CD8-positive, alpha-beta memory T cell (primary cell): ENCODE data around the gene FBXW7. TPM values are rescaled to one million over a fixed set of nuclear protein-coding genes. Genes with fewer than 3 reads are reported as not detected.

ENCODE experiments used
- CTCF ChIA-PET: fragments of 350-600 bp; sonication (Branson Sonifier 250); formaldehyde crosslinking; loops from one replicate; lab custom pipeline; 2021; ENCODE audit warnings: antibody characterized with exemption; lab: Charles Lee
- POLR2A ChIA-PET: fragments of 350-600 bp; sonication (Branson Sonifier 250); formaldehyde crosslinking; loops from one replicate; lab custom pipeline; 2021; ENCODE audit warnings: antibody characterized with exemption; lab: Charles Lee
- DNase-seq, 5 donors: peaks; one replicate each; pipeline versions ENCODE4 v3.0.0 to v3.0.0-alpha.2; 2020 to 2022; ENCODE audit warnings: mixed read lengths in 1 of 5
- H3K27ac ChIP-seq: one replicate; pipeline ENCODE4 v1.7.0; 2013; ENCODE audit warnings: low read depth, mild to moderate bottlenecking, low read length, moderate library complexity
- H3K27me3 ChIP-seq: 2 replicates; pipeline ENCODE4 v1.7.0; 2013; ENCODE audit warnings: low read length, mild to moderate bottlenecking; ENCODE audit not compliant: insufficient read depth, poor library complexity, severe bottlenecking
- H3K36me3 ChIP-seq: 2 replicates; pipeline ENCODE4 v1.7.0; 2013; ENCODE audit warnings: mild to moderate bottlenecking, low read length, moderate library complexity; ENCODE audit not compliant: insufficient read depth
- H3K4me1 ChIP-seq: 2 replicates; pipeline ENCODE4 v1.7.0; 2013; ENCODE audit warnings: mild to moderate bottlenecking, low read length, moderate library complexity; ENCODE audit not compliant: insufficient read depth
- H3K4me3 ChIP-seq: 2 replicates; pipeline ENCODE4 v1.7.0; 2013; ENCODE audit warnings: mild to moderate bottlenecking, low read length
- H3K9me3 ChIP-seq: 2 replicates; pipeline ENCODE4 v1.7.0; 2013; ENCODE audit warnings: mild to moderate bottlenecking, low read length
- H3K27ac Mint-ChIP-seq, 8 donors: one replicate each; pipeline ENCODE4 v1.8.0; 2020 to 2021; ENCODE audit warnings: mixed read lengths in 8 of 8, mild to moderate bottlenecking in 6 of 8, inconsistent platforms in 3 of 8, moderate library complexity in 3 of 8
- H3K27me3 Mint-ChIP-seq, 2 donors: one replicate each; pipeline ENCODE4 v1.8.0; 2020 to 2021; ENCODE audit warnings: mixed read lengths in 2 of 2, mild to moderate bottlenecking in 1 of 2, moderate library complexity in 1 of 2
- H3K36me3 Mint-ChIP-seq, 3 donors: one replicate each; pipeline ENCODE4 v1.8.0; 2020 to 2021; ENCODE audit warnings: mixed read lengths in 3 of 3, inconsistent platforms in 1 of 3, mild to moderate bottlenecking in 1 of 3
- H3K4me1 Mint-ChIP-seq, 3 donors: one replicate each; pipeline ENCODE4 v1.8.0; 2020 to 2021; ENCODE audit warnings: mixed read lengths in 3 of 3, inconsistent platforms in 1 of 3, mild to moderate bottlenecking in 1 of 3
- H3K4me3 Mint-ChIP-seq, 7 donors: one replicate each; pipeline ENCODE4 v1.8.0; 2020 to 2021; ENCODE audit warnings: mixed read lengths in 7 of 7, mild to moderate bottlenecking in 6 of 7, moderate library complexity in 4 of 7, inconsistent platforms in 2 of 7
- H3K9me3 Mint-ChIP-seq, 5 donors: one replicate each; pipeline ENCODE4 v1.8.0; 2020 to 2022; ENCODE audit warnings: mixed read lengths in 5 of 5, mild to moderate bottlenecking in 3 of 5, moderate library complexity in 2 of 5, inconsistent platforms in 1 of 5
- polyA plus RNA-seq: library from polyadenylated mRNA; unstranded; fragments of 300-500 nt; fragmentation: Illumina TruSeq; gene quantifications from one replicate; pipeline ENCODE4 v1.2.3, GENCODE V29; 2021
- total RNA-seq, 2 experiments: library from RNA; stranded (reverse); gene quantifications; one replicate each; pipeline ENCODE4 v1.2.3, GENCODE V29; 2021

Gene FBXW7
- total and polyA plus RNA-seq, 3 experiments from 2014 or later: 42.7 to 54.3 (median 46.6) TPM

DNA sequence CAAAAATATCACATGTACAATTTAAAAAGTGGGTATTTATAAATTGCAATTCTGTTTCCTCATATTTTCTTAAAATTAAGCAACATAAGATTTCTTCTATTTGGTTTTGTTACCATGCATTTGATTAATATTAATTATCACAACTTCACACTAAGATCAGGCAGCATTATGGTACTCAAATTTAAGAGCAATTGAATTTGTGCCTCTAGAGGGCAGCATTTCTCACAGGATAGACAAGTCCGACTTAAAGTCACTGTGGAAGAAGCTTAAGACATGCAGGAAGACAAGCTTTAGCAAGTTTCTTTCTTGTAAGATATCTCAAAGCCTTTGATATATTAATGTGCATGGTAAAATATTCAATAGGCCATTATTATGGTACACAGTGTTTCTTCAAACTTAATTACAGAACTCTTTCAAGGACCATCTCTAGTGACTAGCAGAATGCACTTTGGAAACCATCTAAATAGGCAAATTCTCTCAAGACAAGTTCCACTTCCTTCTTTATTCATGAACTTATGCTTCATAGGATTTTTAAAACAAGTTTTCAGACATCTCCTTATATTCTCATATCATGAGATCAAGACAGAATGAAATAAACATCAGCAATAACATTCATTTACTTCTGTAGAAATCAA lies 35.0 kb downstream of the FBXW7 start:
- H3K4me3 ChIP-seq: no peak overlapping the region
- DNase-seq: peak; percentile 15 to 73 (median 63)
- no peak overlapping the region for H3K4me3 Mint-ChIP-seq
- peaks cover 0 to 1% (median 0%) of the 10 kb centered on the region in 3 donors for H3K36me3 Mint-ChIP-seq
- no peaks in the 10 kb centered on the region for H3K9me3 ChIP-seq
- H3K9me3 Mint-ChIP-seq: no peaks in the 10 kb centered on the region
- H3K27me3 ChIP-seq: no peaks in the 10 kb centered on the region
- POLR2A ChIA-PET: interaction anchor here (1.0 to 3.7 kb wide), 2 partner anchors 35 to 139 kb away, joined by 5 to 14 read pairs; partner anchors contain the start of gene FBXW7
- no peaks in the 10 kb centered on the region for H3K36me3 ChIP-seq
- peaks cover 27 to 63% (median 54%) of the 10 kb centered on the region in 3 donors for H3K4me1 Mint-ChIP-seq
- no peak overlapping the region for H3K27ac ChIP-seq
- peaks cover 5% of the 10 kb centered on the region for H3K4me1 ChIP-seq
- H3K27ac Mint-ChIP-seq: peak overlapping the region in 3 of 8 donors; percentile 8 to 54 (median 18)
- no peaks in the 10 kb centered on the region for H3K27me3 Mint-ChIP-seq
- CTCF ChIA-PET: interaction anchor here (0.6 to 13.0 kb wide), 39 partner anchors 10 to 304 kb away, joined by 3 to 172 read pairs (median 4); partner anchors contain the start of genes FBXW7 and TMEM154

DNA sequence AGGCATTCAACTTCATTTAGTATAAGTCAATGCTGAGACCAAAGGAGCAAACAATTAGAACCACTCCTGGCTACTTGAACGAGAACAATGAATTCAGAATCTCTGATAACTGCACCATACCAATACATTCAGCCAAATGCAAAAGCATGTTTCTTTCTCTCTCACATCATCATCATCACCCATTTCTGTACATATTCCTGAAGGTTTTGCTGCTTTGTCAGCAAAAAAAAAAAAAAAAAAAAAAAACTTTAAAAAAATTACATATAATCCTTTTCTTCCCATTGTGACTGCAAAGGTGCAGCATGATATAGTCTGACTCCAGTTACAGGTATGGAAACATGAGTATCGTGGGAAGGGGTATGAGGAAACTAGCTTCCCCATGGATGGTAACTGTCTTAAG lies 35.6 kb downstream of the FBXW7 start:
- Histone ChIP-seq H3K36me3 (no peaks in the 10 kb centered on the region), H3K4me1 (peaks cover 5% of the 10 kb centered on the region), H3K27me3 (no peaks in the 10 kb centered on the region), H3K9me3 (no peaks in the 10 kb centered on the region), H3K4me3 (no peak overlapping the region), H3K27ac (no peak overlapping the region)
- Mint-ChIP-seq H3K36me3 (peaks cover 0 to 1% (median 0%) of the 10 kb centered on the region in 3 donors), H3K27ac (no peak overlapping the region), H3K27me3 (no peaks in the 10 kb centered on the region), H3K9me3 (no peaks in the 10 kb centered on the region), H3K4me1 (peaks cover 33 to 69% (median 60%) of the 10 kb centered on the region in 3 donors), H3K4me3 (no peak overlapping the region)
- DNase-seq: no peak
- POLR2A ChIA-PET: interaction anchor here (1.0 to 3.7 kb wide), 2 partner anchors 36 to 140 kb away, joined by 5 to 14 read pairs; partner anchors contain the start of gene FBXW7
- CTCF ChIA-PET: interaction anchor here (0.9 to 13.0 kb wide), 18 partner anchors 9 to 304 kb away, joined by 3 to 172 read pairs (median 7); partner anchors contain the start of gene FBXW7

DNA sequence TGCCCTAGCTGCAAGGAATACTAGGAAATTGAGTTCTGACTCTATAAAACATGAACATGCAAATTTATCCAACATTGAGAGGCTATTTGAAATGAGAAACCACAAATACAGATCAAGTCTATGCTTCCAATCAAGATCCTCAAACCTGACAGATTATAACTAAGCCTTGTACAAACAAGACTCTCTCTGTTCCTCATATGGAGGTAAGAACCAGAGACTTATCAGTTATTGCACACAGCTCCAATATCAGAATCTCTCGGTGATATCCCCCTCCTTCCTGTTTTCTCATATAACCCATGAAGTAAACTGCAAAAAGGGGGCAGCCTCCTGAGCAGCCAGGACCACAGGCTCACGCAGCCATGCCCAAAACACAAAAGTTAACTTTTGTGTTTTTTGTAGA lies 36.5 kb downstream of the FBXW7 start:
- Histone ChIP-seq H3K9me3 (no peaks in the 10 kb centered on the region), H3K27ac (no peak overlapping the region), H3K27me3 (no peaks in the 10 kb centered on the region), H3K4me1 (peaks cover 5% of the 10 kb centered on the region), H3K36me3 (no peaks in the 10 kb centered on the region), H3K4me3 (no peak overlapping the region)
- Mint-ChIP-seq H3K4me3 (no peak overlapping the region), H3K27ac (peak overlapping the region in 1 of 8 donors; percentile 66), H3K9me3 (no peaks in the 10 kb centered on the region), H3K36me3 (peaks cover 0 to 3% (median 1%) of the 10 kb centered on the region in 3 donors), H3K27me3 (no peaks in the 10 kb centered on the region), H3K4me1 (peaks cover 33 to 69% (median 62%) of the 10 kb centered on the region in 3 donors)
- DNase-seq: no peak
- CTCF ChIA-PET: interaction anchor here (1.6 to 13.0 kb wide), 4 partner anchors 12 to 236 kb away, joined by 5 to 172 read pairs (median 10); partner anchors contain the start of gene FBXW7
- POLR2A ChIA-PET: interaction anchor here (0.6 kb wide), 1 partner anchor 46 kb away, joined by 3 read pairs; no protein-coding TSS in a partner anchor

DNA sequence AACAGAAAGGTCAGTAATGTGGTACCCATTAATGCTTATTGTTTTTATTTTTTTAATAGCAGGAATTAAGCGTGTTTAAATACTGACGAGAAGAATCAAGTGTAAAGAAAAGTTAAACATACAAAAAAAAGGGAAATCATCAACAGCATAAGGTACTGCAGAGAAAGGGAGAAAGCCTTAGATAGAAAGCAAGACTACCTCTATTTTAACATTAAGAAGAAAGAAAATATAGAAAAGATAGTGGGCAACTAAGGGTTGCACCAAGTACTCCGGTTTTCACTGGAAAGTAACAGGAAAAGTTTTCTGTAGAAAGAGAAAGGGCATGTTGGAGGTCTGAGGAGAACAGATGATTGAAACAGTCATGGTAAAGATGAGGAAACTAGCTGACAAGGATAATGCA lies 41.9 kb downstream of the FBXW7 start:
- CTCF ChIA-PET: interaction anchor here (1.0 to 13.0 kb wide), 2 partner anchors 37 to 147 kb away, joined by 3 to 172 read pairs; no protein-coding TSS in a partner anchor
- Histone ChIP-seq H3K27me3 (no peaks in the 10 kb centered on the region), H3K36me3 (no peaks in the 10 kb centered on the region), H3K4me3 (no peak overlapping the region), H3K9me3 (no peaks in the 10 kb centered on the region), H3K27ac (no peak overlapping the region), H3K4me1 (peaks cover 2% of the 10 kb centered on the region)
- Mint-ChIP-seq H3K27ac (no peak overlapping the region), H3K4me3 (no peak overlapping the region), H3K36me3 (peaks cover 0 to 14% (median 7%) of the 10 kb centered on the region in 3 donors), H3K9me3 (no peaks in the 10 kb centered on the region), H3K27me3 (no peaks in the 10 kb centered on the region), H3K4me1 (peaks cover 47 to 80% (median 79%) of the 10 kb centered on the region in 3 donors)
- no peak for DNase-seq
- POLR2A ChIA-PET: no interaction called here

- Histone ChIP-seq H3K27ac (no peak overlapping the region), H3K4me1 (peaks cover 19% of the 10 kb centered on the region), H3K4me3 (no peak overlapping the region), H3K27me3 (no peaks in the 10 kb centered on the region), H3K36me3 (no peaks in the 10 kb centered on the region), H3K9me3 (no peaks in the 10 kb centered on the region)
- H3K27ac Mint-ChIP-seq: no peak overlapping the region
- H3K4me1 Mint-ChIP-seq: peaks cover 50 to 82% (median 75%) of the 10 kb centered on the region in 3 donors
- ChIA-PET POLR2A (no interaction called here), CTCF (interaction anchor here (1.7 kb wide), 1 partner anchor 11 kb away, joined by 5 read pairs; no protein-coding TSS in a partner anchor)
- DNase-seq: no peak
- H3K27me3 Mint-ChIP-seq: no peaks in the 10 kb centered on the region
- H3K36me3 Mint-ChIP-seq: peaks cover 0 to 6% (median 5%) of the 10 kb centered on the region in 3 donors
- H3K4me3 Mint-ChIP-seq: no peak overlapping the region
- no peaks in the 10 kb centered on the region for H3K9me3 Mint-ChIP-seq
Measured at GRCh38 chr4:152488246-152488645, 47.6 kb downstream of the FBXW7 start.

DNA sequence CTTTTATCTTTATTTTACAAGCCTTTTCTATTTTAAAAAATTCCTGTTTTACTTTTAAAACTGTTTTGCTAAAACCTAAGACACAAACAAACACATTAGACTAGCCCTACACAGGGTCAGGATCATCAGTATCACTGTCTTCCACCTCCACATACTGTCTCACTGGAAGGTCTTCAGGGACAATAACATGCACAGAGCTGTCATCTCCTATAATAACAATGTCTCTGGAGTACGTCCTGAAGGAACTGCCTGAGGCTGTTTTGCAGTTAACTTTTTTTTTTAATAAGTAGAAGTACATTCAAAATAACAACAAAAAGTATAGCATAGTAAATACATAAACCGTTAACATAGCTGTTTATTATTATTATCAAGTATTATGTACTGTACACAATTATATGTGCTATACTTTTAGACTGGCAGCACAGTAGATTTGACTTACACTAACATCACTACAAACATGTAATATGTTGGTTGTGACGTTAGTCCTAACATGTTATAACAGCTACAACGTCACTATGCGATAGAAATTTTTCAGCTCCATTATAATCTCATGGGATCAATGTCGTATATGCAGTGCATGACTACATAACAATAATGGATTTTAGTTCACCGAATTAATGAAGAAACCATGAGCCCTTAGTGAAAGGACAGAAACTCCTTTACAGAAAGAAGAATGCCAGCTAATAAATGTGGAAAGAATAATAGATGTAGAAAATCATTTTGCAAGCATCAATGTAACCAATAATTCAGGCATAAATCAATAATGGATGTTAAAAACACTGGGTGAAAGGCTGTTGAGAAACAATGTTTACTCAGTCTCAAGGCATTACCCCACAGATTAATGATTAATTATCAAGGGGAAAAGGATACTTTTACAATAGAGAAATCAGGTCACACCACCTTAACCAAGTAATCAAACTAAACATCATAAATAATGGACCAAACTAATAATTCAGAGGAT lies 49.2 kb downstream of the FBXW7 start:
- no peak overlapping the region for H3K4me3 Mint-ChIP-seq
- Histone ChIP-seq H3K36me3 (no peaks in the 10 kb centered on the region), H3K4me1 (peaks cover 19% of the 10 kb centered on the region), H3K9me3 (no peaks in the 10 kb centered on the region), H3K27ac (no peak overlapping the region), H3K4me3 (no peak overlapping the region), H3K27me3 (no peaks in the 10 kb centered on the region)
- peaks cover 52 to 77% (median 72%) of the 10 kb centered on the region in 3 donors for H3K4me1 Mint-ChIP-seq
- peaks cover 0 to 3% (median 2%) of the 10 kb centered on the region in 3 donors for H3K36me3 Mint-ChIP-seq
- H3K9me3 Mint-ChIP-seq: no peaks in the 10 kb centered on the region
- H3K27ac Mint-ChIP-seq: peak overlapping the region in 3 of 8 donors; percentile 33 to 87 (median 70)
- CTCF ChIA-PET: interaction anchor here (1.1 to 1.7 kb wide), 2 partner anchors 12 to 14 kb away, joined by 3 to 5 read pairs; no protein-coding TSS in a partner anchor
- no peak for DNase-seq
- H3K27me3 Mint-ChIP-seq: no peaks in the 10 kb centered on the region
- POLR2A ChIA-PET: interaction anchor here (1.0 kb wide), 1 partner anchor 157 kb away, joined by 4 read pairs; no protein-coding TSS in a partner anchor

- DNase-seq: peak in 3 of 5 donors; percentile 30 to 60 (median 50)
- ChIA-PET POLR2A (interaction anchor here (1.0 kb wide), 1 partner anchor 158 kb away, joined by 4 read pairs; no protein-coding TSS in a partner anchor), CTCF (interaction anchor here (1.1 kb wide), 1 partner anchor 15 kb away, joined by 3 read pairs; no protein-coding TSS in a partner anchor)
- Mint-ChIP-seq H3K4me1 (peaks cover 44 to 76% (median 67%) of the 10 kb centered on the region in 3 donors), H3K4me3 (peak overlapping the region in 5 of 7 donors; percentile 10 to 60 (median 31)), H3K27ac (peak overlapping the region in 7 of 8 donors; percentile 1 to 87 (median 64)), H3K36me3 (peaks cover 2 to 11% (median 7%) of the 10 kb centered on the region in 3 donors), H3K27me3 (no peaks in the 10 kb centered on the region), H3K9me3 (no peaks in the 10 kb centered on the region)
- H3K36me3 ChIP-seq: no peaks in the 10 kb centered on the region
- no peaks in the 10 kb centered on the region for H3K9me3 ChIP-seq
- H3K27me3 ChIP-seq: no peaks in the 10 kb centered on the region
- H3K4me3 ChIP-seq: no peak overlapping the region
- H3K4me1 ChIP-seq: peaks cover 19% of the 10 kb centered on the region
- no peak overlapping the region for H3K27ac ChIP-seq
Measured at GRCh38 chr4:152485726-152486276, 50.1 kb downstream of the FBXW7 start.
